Osteoblast (primary cell): ENCODE data around the gene LRRK1. TPM values are rescaled to one million over a fixed set of nuclear protein-coding genes. Genes with fewer than 3 reads are reported as not detected.

Experiments used
- DNase-seq: peaks from one replicate; pipeline ENCODE4 v3.0.0; 2011; ENCODE audit warnings: low spot score, mixed read lengths; ENCODE audit not compliant: insufficient read length; ENCODE audit errors: missing footprints
- H2AFZ ChIP-seq: 2 replicates; pipeline ENCODE4 v1.6.0; 2011; ENCODE audit warnings: mild to moderate bottlenecking, low read length
- H3K27ac ChIP-seq: 2 replicates; pipeline ENCODE4 v1.5.1; 2011; ENCODE audit warnings: mild to moderate bottlenecking, low read depth, low read length, moderate library complexity
- H3K27me3 ChIP-seq: 2 replicates; pipeline ENCODE4 v1.6.0; 2012; ENCODE audit warnings: mild to moderate bottlenecking, control low read depth, inconsistent platforms, low read length, moderate library complexity; ENCODE audit not compliant: insufficient read depth
- H3K36me3 ChIP-seq: 2 replicates; pipeline ENCODE4 v1.5.1; 2011; ENCODE audit warnings: mild to moderate bottlenecking, low read length, control low read depth, moderate library complexity; ENCODE audit not compliant: insufficient read depth
- H3K4me1 ChIP-seq: 2 replicates; pipeline ENCODE4 v1.5.1; 2011; ENCODE audit warnings: mild to moderate bottlenecking, low read length, control low read depth, moderate library complexity; ENCODE audit not compliant: insufficient read depth
- H3K4me2 ChIP-seq: 2 replicates; pipeline ENCODE4 v1.6.0; 2011; ENCODE audit warnings: mild to moderate bottlenecking, low read length; ENCODE audit not compliant: insufficient read depth
- H3K4me3 ChIP-seq: fragments of 200-600 bp; sonication (generic); 3 replicates; pipeline ENCODE4 v1.5.1; 2012; ENCODE audit warnings: mild to moderate bottlenecking, low read length, inconsistent platforms; ENCODE audit not compliant: insufficient read depth
- H3K79me2 ChIP-seq: 2 replicates; pipeline ENCODE4 v1.6.0; 2012; ENCODE audit warnings: mild to moderate bottlenecking, low read length, control low read depth, inconsistent platforms; ENCODE audit not compliant: insufficient read depth
- H3K9me3 ChIP-seq: 2 replicates; pipeline ENCODE4 v1.5.1; 2011; ENCODE audit warnings: low read depth, low read length, control low read depth
- H4K20me1 ChIP-seq: 2 replicates; pipeline ENCODE4 v1.6.0; 2012; ENCODE audit warnings: mild to moderate bottlenecking, low read length, control low read depth; ENCODE audit not compliant: insufficient read depth
- CTCF ChIP-seq: IDR thresholded peaks from 2 replicates; pipeline ENCODE4 v1.5.1; 2011; ENCODE audit warnings: mild to moderate bottlenecking, low read depth, low read length, moderate library complexity; ENCODE audit errors: extremely low read depth
- total RNA-seq: library from RNA; depleted of rRNA; stranded (reverse); fragments of >200 nt; gene quantifications from 2 replicates; pipeline ENCODE4 v1.2.3, GENCODE V29; 2012

LRRK1 gene
- total RNA-seq, 1 donor = 15.2 TPM

GRCh38 chr15:101051291-101052030 is 132.3 kb downstream of the LRRK1 start:
- no peaks in the 10 kb centered on the region for H3K9me3 ChIP-seq
- no peak overlapping the region for H3K27ac ChIP-seq
- no peak overlapping the region for H3K4me2 ChIP-seq
- no peak for TF ChIP-seq CTCF
- H3K4me3 ChIP-seq = no peak overlapping the region
- no peaks in the 10 kb centered on the region for H3K4me1 ChIP-seq
- H3K79me2 ChIP-seq = no peaks in the 10 kb centered on the region
- no peaks in the 10 kb centered on the region for H3K27me3 ChIP-seq
- no peaks in the 10 kb centered on the region for H4K20me1 ChIP-seq
- H3K36me3 ChIP-seq = peaks cover 64% of the 10 kb centered on the region
- peak; percentile 64 for DNase-seq
- H2AFZ ChIP-seq = no peak overlapping the region

- Histone ChIP-seq H3K79me2 (no peaks in the 10 kb centered on the region), H3K27me3 (no peaks in the 10 kb centered on the region), H3K4me2 (no peak overlapping the region), H3K4me1 (no peaks in the 10 kb centered on the region), H3K36me3 (peaks cover 60% of the 10 kb centered on the region), H4K20me1 (no peaks in the 10 kb centered on the region), H3K4me3 (no peak overlapping the region), H3K27ac (no peak overlapping the region), H3K9me3 (no peaks in the 10 kb centered on the region), H2AFZ (no peak overlapping the region)
- TF ChIP-seq CTCF = no peak
- DNase-seq = peak; percentile 55
Measured at GRCh38 chr15:101052031-101052620, 133.0 kb downstream of the LRRK1 start.

GRCh38 chr15:101052681-101053121 is 133.5 kb downstream of the LRRK1 start:
- no peak for TF ChIP-seq CTCF
- H3K79me2 ChIP-seq = no peaks in the 10 kb centered on the region
- H3K9me3 ChIP-seq = no peaks in the 10 kb centered on the region
- no peak overlapping the region for H3K27ac ChIP-seq
- no peak overlapping the region for H2AFZ ChIP-seq
- peaks cover 60% of the 10 kb centered on the region for H3K36me3 ChIP-seq
- H3K27me3 ChIP-seq = no peaks in the 10 kb centered on the region
- H3K4me2 ChIP-seq = no peak overlapping the region
- H3K4me3 ChIP-seq = no peak overlapping the region
- peak; percentile 67 for DNase-seq
- H3K4me1 ChIP-seq = no peaks in the 10 kb centered on the region
- H4K20me1 ChIP-seq = no peaks in the 10 kb centered on the region

GRCh38 chr15:101053261-101053660 is 134.1 kb downstream of the LRRK1 start:
- H3K79me2 ChIP-seq = no peaks in the 10 kb centered on the region
- H3K4me2 ChIP-seq = no peak overlapping the region
- no peaks in the 10 kb centered on the region for H4K20me1 ChIP-seq
- H3K9me3 ChIP-seq = no peaks in the 10 kb centered on the region
- H3K27me3 ChIP-seq = no peaks in the 10 kb centered on the region
- no peak overlapping the region for H3K27ac ChIP-seq
- H3K4me1 ChIP-seq = no peaks in the 10 kb centered on the region
- H3K36me3 ChIP-seq = peaks cover 62% of the 10 kb centered on the region
- no peak overlapping the region for H2AFZ ChIP-seq
- H3K4me3 ChIP-seq = no peak overlapping the region
- DNase-seq = peak; percentile 77
- TF ChIP-seq CTCF = no peak
